ENCODE measurements around the gene SNAPC1. TPM values are rescaled to one million over a fixed set of nuclear protein-coding genes. Genes with fewer than 3 reads are reported as not detected.
"Not testable (repeated sequence)": the region's sequence is repeated elsewhere in the genome, so short reads cannot be mapped to it uniquely, and the experiment has no call there.

Gene SNAPC1
- total RNA-seq, 1 donor from 2014 or later = 6.5 TPM

DNA sequence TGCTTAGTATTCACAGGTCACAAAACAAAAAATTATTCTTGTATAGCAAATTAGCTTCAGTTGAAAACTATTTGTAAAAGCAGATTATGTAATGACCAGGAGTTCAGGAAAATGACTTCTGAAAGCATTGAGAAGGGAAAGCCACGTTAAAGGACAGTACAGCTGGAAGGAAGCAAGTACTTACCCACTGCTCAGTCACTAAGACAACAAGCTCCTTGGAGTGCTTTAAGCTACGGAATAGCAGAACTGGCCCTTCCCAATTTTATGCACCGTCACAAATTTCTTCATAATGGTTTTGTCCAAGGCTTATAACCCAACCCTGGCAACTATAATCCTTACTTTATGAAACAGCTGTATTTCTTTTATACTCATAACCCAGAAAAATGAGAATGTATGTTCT is 13.0 kb upstream of the SNAPC1 start:
- intact Hi-C loops (cut with micrococcal nuclease) = loop anchor here (1.0 to 2.0 kb wide), 2 partner anchors 10 to 18 kb away; no protein-coding TSS in a partner anchor

DNA sequence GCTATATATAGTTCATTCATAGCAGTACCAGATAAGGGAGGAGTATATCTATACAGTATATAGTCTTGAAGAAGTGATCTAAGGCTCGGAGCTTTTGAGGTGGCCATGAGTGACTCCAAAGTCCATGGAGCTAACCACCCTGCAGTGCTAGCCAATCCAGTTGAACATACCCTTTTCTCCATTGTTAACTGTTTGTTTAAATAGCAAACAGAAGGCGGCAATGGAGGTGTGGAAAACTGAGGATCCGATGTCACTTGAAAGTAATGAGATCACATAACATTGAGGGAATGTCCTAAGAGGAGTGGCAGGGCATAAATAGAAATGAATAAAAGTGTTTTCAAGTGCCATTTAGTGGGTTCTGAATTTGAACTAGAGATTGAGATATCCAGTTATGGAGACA is 12.4 kb upstream of the SNAPC1 start:
- intact Hi-C loops (cut with micrococcal nuclease) = loop anchor here (1.0 to 2.0 kb wide), 2 partner anchors 11 to 19 kb away; no protein-coding TSS in a partner anchor

DNA sequence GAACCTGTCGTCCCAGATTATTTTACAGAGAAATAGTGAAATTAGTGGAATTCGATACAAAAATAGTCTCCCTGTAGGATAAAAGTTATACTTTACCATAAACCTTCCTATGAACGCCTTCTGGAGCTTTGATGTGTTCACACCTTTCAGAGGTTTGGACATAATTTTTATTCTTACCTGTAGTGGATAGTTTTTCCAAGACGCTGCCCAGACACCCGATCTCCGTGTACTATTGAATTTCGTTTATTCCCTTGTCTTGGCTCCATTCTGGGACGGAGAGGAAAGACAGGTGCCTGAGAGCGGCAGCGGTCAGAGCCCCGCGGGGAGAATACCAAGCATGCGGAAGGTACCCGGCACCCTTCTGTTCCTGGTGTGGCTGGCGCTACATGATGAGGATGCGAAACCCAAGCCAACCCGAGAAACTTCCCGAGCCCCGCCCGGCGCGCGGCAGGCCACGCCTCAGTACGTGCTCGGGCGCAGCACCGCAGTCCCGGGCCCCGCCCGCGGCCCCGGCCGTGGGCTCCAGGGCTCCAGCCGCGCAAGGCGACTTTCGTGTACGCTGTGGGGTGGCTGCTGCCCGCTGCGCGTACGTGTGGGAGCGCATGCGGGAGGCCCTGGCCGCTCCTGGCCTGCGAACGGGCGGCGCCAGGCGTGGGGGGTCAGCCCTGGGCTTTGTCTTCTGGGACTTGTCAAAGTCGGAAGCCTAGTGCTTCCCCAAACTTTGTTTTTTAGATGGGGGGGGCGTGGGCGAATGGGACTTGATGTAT is 11.3 kb upstream of the SNAPC1 start:
- intact Hi-C loops (cut with micrococcal nuclease) = loop anchor here (1.0 kb wide), 5 partner anchors 11 to 409 kb away; partner anchors contain the start of genes HIF1A and SNAPC1

DNA sequence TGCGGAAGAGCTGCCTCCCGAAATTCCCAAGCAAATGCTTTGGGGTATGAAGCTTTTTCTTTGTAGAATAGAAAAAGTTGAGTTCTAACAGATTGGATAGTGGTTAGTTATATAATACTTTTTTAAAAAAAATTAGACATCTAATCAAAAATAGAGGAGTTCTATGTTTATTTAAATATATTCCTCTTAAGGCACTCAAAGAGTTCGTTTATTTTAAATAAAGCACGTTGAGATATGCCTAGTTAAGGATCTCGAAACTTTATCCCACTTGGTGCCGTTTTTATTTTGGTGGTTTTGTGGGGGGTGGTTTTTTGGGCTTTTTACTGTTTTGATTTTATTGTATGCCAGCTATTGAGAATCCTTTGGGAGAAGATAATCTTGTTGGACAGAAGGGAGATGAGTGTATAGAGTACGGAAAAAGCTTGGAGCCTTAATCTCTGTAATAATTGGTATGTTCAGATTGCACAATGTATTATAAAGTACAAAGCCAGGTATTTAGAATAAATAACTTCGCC is 10.7 kb upstream of the SNAPC1 start:
- intact Hi-C loops (cut with micrococcal nuclease) = loop anchor here (1.0 kb wide), 5 partner anchors 11 to 409 kb away; partner anchors contain the start of genes HIF1A and SNAPC1

DNA sequence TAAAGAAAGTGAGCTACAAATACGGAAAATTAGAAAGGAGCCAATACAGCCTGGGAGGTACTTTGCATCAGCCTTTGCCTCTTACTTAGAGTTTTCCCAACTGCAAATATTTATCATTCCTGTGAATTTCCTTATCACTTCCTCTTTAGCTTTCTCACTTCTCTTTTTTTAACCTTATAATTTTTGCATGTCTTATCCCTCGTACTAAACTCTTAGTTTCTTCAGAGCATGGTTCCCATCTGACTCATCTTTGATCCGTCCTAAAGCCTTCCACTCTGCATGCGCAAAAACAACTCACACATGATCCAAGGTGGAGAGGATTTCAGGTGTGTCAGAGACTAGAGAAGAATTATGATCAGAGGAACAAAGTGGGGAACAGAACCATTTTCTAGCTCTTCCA is 9.6 kb upstream of the SNAPC1 start:
- intact Hi-C loops (cut with micrococcal nuclease) = no loop called here

DNA sequence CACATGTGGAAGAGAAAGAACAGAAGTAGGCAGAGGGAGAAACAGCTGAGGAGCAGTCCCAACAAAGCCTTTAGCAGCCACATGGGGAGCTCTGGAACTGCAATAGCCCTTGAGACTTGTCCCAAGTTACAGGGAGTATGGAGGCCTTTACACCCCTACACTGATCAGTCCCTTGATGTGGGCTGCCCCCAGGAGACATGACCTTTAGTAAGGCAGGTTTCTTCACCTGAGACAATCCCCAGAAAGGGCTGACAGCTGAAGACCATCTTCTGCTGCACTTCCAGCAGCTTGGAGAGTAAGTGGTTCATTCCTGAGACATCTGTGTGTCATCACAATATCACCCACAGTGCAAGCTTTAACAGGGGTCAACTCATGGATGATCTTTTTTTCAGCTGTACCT is 8.6 kb upstream of the SNAPC1 start:
- intact Hi-C loops (cut with micrococcal nuclease) = no loop called here

DNA sequence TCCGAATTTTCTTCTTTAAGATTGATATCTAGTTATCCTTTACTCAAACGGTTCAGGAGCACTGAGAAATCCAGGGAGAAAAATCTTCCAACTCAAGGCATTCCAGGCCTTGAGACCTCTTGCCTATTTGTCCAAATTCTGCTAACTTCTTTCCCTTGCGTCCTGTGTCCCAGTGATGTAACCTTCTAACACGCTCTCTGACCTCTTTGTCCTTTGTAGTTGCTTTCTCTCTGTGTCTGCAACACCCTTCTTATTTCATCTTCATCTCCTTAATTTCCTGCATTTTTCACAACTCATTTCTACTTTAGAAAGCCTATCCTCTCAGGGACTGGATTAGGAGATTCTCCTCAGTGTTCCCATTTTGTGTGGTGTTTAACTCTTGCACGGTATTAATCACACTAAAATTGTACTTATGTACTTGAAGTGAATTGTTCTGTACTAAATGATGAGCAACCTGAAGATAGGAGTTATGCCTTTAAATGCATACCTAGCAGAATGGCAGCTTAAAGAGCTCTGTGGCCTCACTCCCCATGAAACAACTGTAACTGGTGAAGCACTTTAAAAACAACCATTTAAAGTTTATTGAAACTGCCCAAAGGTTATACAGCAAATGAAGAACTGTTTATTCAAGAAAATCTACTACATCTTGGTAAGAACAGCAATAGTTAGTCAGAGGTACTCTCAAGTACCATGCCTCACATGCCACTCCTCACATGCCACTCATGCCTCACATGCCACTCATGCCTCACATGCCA is 7.4 kb upstream of the SNAPC1 start:
- intact Hi-C loops (cut with micrococcal nuclease) = no loop called here

DNA sequence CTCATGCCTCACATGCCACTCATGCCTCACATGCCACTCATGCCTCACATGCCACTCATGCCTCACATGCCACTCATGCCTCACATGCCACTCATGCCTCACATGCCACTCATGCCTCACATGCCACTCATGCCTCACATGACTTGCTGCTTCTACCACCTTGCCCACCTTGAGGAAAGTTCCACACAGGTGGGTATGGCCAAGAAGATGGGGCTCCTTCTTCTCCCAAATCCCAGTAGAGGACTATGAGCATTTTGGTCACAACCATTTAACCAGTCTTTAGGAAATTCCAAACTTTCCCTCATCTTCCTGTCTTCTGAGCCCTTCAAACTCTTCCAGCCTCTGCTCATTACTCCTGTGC is 6.9 kb upstream of the SNAPC1 start:
- intact Hi-C loops (cut with micrococcal nuclease) = not testable (repeated sequence)

DNA sequence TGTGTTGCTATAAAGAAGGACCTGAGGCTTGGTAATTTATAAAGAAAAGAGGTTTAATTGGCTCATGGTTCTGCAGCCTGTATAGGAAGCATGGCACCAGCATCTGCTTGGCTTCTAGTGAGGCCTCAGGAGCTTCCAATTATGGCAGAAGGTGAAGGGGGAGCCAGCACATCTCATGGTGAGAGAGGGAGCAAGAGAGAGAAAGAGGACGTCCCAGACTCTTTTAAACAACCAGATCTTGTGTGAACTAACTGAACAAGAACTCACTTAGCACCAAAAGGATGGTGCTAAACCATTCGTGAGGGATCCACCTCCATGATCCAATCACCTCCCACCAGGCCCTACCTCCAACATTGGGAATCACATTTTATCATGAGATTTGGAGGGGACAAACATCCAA is 6.1 kb upstream of the SNAPC1 start:
- intact Hi-C loops (cut with micrococcal nuclease) = no loop called here

DNA sequence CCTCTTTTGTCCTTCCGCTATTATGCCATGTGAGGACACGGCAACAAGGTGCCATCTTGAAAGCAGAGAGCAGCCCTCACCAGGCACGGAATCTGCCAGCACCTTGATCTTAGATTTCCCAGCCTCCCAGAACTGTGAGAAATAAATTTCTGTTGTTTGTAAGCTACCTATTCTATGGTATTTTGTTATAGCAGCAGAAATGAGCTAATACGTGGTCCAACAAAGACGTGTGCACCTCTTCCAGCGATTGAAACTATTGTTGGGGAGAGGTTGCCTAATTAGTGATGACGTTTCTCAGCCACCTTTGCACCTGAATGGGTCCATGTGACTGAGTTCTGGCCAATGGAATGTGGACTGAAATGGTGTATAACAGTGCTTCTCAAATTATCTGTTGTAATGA is 2.3 kb upstream of the SNAPC1 start:
- intact Hi-C loops (cut with micrococcal nuclease) = loop anchor here (5.0 kb wide), 3 partner anchors 367 to 1668 kb away; partner anchors contain the start of genes PCNX4, SLC38A6 and TRMT5

DNA sequence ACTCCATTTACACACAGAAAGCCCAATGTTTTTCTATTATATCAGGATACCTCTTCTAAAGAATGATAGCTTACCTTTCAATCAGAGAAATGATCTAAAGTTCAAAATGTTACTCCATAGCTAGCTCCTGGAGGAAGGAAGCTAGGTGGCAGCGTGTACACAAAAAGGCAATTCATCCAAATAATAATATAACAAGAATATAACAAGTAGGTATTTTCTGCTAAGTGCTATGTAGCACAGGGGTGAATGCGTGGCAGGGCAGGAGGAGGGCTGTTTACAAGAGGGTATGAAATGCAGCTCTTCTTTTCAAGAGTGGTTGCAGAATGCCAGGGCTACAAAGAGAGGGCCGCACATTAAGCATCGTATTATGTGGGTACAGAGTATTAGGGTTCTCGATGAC is 663 bp upstream of the SNAPC1 start:
- intact Hi-C loops (cut with micrococcal nuclease) = loop anchor here (5.0 kb wide), 3 partner anchors 366 to 1669 kb away; partner anchors contain the start of genes PCNX4, SLC38A6 and TRMT5

DNA sequence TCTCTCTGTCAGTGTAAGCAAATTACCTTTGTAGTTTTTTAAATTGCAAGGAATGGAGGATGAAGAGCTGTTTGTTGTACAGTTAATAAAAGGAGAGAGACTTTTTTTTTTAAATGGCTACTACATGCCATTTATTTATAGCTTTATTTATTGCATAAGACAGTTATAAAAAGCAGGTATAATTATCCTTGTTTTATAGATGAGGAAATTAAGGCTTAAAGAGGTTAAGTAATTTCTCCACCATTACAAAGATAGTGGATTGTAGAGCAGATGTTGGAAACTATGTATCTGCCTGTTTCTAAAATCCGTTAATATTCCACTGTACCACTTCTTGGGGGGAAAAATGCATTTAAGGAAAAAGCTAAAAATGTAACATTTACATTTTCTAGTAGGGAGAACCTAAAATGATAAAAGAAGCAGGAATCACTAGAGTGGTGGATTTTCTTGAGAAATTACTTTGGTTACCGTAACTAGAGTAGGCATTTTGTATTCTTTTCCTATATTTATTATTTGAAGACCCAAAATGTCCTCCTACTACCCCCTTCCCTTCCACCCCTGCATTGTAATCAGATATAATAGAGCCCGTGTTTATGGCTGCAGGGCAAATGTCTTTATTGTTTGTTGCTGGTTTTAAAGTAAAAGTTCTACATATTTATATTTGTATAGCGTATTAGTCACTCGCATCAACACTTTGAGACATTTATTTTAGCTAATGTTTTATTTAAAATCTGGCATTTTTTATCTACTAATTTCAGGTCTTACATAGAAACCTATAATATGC is 2.3 kb downstream of the SNAPC1 start:
- intact Hi-C loops (cut with micrococcal nuclease) = loop anchor here (5.0 kb wide), 3 partner anchors 363 to 1672 kb away; partner anchors contain the start of genes PCNX4, SLC38A6 and TRMT5

DNA sequence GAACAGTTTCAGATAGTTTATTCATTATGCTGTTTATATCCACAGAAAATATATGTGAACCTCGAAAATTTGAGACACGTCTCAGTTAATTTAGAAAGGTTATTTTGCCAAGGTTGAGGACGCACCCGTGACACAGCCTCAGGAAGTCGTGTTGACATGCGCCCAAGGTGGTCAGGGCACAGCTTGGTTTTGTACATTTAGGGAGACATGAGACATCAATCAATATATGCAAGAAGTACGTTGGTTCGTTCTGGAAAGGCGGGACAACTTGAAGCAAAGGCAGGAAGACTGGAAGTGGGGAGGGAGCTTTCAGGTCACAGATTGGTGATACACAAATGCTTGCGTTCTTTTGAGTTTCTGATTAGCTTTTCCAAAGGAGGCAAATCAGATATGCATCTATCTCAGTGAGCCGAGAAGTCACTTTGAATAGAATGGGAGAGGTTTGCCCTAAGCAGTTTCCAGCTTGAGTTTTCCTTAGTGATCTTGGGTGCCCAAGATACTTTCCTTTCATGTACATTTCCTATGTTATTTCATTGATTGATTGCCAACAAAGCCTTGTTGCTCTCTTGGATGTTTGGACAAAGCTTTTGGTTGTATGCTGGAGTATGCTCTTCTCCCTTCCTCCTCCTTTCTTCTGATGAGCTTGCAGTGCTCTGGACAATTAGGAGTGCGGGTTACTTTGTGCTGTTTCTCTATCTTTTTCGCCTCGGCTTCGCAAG is 3.2 kb downstream of the SNAPC1 start:
- intact Hi-C loops (cut with micrococcal nuclease) = no loop called here

DNA sequence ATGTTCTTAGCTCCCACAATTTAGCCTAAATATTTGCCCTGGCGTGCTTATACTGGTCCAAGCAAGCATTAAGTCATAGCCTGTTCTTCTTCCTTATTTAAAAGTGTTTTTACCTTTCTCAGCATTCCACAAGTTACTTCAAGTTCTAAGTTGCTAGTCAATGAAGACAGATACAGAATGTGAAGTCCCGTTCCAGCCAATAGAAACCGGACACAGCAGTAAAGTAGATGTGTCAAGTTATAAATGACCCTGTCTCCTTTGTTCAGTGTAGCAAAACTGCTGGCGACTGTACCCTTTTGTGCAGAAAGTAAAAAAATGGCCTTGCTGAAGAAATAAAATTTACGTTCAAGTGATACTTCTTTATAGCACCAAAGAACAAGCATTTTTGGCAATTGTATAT is 3.9 kb downstream of the SNAPC1 start:
- intact Hi-C loops (cut with micrococcal nuclease) = no loop called here

DNA sequence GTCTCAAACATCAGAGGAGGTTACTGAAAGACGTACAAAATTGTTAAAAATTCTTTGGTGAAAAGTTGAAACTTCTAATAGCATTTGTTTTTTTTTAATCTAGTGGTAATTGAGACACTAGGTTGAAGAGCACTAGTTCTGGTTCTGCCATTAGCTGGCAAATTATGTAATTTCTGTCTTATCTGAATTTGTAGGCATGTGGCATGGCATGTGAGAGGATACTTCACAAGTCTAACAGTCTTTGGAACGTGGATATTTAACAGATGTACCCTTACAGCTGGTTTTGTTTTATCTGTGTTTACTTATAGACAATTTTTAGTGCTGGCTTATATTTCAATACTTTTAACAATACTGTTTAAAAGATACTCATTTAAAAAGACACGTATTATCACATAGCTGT is 6.0 kb downstream of the SNAPC1 start:
- intact Hi-C loops (cut with micrococcal nuclease) = no loop called here

DNA sequence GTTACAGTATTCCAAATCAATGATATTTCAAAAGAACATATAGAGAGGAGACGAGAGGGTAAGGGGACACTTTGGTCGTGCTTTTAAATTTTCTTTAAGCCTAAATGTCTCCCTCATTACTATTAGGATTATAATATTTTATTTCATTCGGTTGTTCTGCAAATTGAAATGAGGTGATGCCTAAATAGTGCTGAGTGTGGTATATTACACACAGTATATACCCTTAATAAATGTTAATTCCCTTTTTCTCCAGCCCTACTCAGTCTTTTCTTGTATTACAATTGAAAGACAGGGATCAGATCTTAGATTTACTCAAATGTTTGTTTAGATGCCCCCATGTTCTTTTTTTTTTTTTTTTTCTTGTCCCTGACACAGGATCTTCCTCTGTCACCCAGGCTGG is 7.7 kb downstream of the SNAPC1 start:
- intact Hi-C loops (cut with micrococcal nuclease) = no loop called here

DNA sequence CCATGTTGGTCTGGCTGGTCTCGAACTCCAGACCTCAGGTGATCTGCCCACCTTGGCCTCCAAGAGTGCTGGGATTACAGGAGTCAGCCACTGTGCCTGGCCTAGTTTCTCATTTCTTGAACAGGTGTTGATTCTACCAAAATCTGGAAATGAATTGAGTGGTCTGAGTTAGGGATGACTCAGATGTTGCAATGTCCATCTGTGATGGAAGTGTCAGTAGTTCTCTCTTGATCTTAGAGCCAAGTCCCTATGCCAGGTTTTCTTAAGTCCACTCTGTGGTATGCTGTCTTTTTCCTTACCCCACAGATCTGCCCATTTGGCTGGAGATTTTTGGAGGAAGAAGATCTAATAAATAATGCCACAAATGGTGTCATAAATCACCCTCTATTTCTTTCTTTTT is 12.6 kb downstream of the SNAPC1 start:
- intact Hi-C loops (cut with micrococcal nuclease) = no loop called here

DNA sequence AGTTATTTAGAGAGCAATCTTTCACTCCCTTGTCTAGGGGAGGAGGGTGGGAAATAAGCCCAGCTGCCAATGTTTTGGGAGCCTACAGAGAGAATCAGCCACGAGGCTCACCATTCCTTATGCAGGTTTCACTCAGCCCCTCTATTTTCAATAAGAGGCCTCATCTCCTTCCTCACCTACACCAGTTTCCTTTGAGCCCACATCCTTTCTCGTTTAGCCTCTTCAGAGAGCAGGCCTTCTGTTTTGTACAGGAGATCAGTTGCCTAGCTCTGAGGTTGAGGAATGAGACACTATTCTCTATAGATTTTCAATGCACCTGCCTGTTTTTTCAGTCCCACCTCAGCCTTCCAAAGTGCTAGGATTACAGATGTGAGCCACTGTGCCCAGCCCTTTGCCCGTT is 17.9 kb downstream of the SNAPC1 start:
- intact Hi-C loops (cut with micrococcal nuclease) = loop anchor here (1.0 to 5.0 kb wide), 2 partner anchors 18 to 347 kb away; partner anchors contain the start of gene SNAPC1

DNA sequence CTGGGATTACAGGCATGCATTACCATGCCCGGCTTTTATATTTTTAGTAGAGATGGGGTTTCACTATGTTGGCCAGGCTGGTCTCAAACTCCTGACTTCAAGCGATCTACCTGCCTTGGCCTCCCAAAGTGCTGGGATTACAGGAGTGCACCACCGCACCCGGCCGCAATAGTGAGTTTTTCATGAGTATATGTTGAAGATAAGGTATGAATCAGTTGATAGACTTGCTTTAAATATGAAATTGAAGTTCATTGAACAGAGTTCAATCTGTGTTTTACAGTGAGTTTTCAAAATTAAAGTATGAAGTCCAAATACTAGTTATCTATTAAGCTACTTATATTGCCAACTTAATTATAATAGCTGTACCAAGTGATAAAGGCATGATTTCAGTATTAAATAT is 35.1 kb downstream of the SNAPC1 start:
- intact Hi-C loops (cut with micrococcal nuclease) = no loop called here

DNA sequence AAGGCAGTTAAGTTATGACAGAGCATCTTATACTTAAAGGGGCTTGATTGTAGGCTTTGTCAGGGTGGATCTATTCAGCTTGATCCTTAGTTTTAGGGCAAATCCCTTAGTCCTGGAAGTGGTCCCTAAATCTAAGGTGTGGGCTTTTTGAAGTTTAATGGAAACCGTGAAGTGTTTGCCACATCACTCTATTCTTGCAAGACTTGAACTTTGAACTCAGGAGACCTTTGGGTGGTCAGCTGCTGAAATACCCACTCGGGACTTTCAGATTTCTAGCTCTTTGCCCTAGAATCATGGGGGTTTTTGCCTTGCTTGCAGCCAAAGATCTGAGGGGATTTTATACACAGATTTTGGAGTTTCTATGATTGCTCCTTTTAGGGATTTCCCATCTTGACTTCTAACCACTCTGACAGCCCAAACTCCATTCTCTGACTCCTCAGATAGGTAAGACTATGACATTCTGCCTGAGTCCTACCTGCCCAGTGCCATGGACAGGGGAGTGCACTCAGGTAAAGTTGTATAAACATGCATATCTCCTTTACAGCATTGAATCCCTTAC is 39.9 kb downstream of the SNAPC1 start:
- intact Hi-C loops (cut with micrococcal nuclease) = no loop called here
